ENCODE data around the gene PRKCA.

- TF ChIP-seq CTCF (IDR thresholded peaks at IDR 0.05) (no peak), POLR2A (IDR thresholded peaks at IDR 0.05) (no peak), POLR2AphosphoS5 (IDR thresholded peaks at IDR 0.05) (no peak)
Observed at GRCh38 chr17:66695098-66695497, 392.7 kb downstream of the PRKCA start.

Measured in gastroesophageal sphincter (tissue), 3 donors.